Peyer's patch (tissue), 4 donors: ENCODE data around the gene FUT8.

ENCODE experiments used
- CTCF ChIP-seq, 6 experiments: fragments of 450-650 bp in 4 of 6; fragments of 200-600 bp in 2 of 6; sonication (generic) in 1 of 6; IDR thresholded peaks; one replicate each; pipeline ENCODE4 v1.5.1; 2017 to 2019; ENCODE audit warnings: antibody characterized with exemption in 6 of 6, mild to moderate bottlenecking in 3 of 6, moderate library complexity in 1 of 6
- POLR2A ChIP-seq, 2 donors: fragments of 450-650 bp; IDR thresholded peaks; one replicate each; pipeline ENCODE4 v1.5.1; 2017; ENCODE audit warnings: antibody characterized with exemption in 2 of 2, mild to moderate bottlenecking in 2 of 2, moderate library complexity in 2 of 2

GRCh38 chr14:65506801-65507200 lies 94.3 kb downstream of the FUT8 start:
- no peak for TF ChIP-seq CTCF (IDR thresholded peaks at IDR 0.05)
- no peak for TF ChIP-seq POLR2A (IDR thresholded peaks at IDR 0.05)
